Effector CD8-positive, alpha-beta T cell (primary cell): Measurements from ENCODE around the gene FGF11.

Source experiments
- DNase-seq: peaks from one replicate; lab custom pipeline; 2025; lab: John Stamatoyannopoulos, UW

FGF11 gene

GRCh38 chr17:7429722-7430121 is 9.6 kb upstream of the FGF11 start:
- no peak for DNase-seq

GRCh38 chr17:7431231-7431630 is 8.1 kb upstream of the FGF11 start:
- no peak for DNase-seq

GRCh38 chr17:7432296-7432695 is 7.0 kb upstream of the FGF11 start:
- no peak for DNase-seq

GRCh38 chr17:7435676-7436555 is 3.4 kb upstream of the FGF11 start:
- DNase-seq = peak; percentile 43

- DNase-seq = peak; percentile 54
These were observed 2.5 kb upstream of the FGF11 start for GRCh38 chr17:7436556-7437368.

- DNase-seq = no peak
These were observed 1.9 kb upstream of the FGF11 start for GRCh38 chr17:7437369-7437863.

GRCh38 chr17:7437950-7438614 is 1.2 kb upstream of the FGF11 start:
- DNase-seq = peak; percentile 45

GRCh38 chr17:7438656-7439460 is 454 bp upstream of the FGF11 start:
- no peak for DNase-seq

- DNase-seq = peak; percentile 26
These were observed 961 bp downstream of the FGF11 start for GRCh38 chr17:7440113-7440833.

- DNase-seq = no peak
These were observed 1.5 kb downstream of the FGF11 start for GRCh38 chr17:7440834-7441195.

- no peak for DNase-seq
These were observed 2.0 kb downstream of the FGF11 start for GRCh38 chr17:7441266-7441665.

GRCh38 chr17:7442142-7442541 is 2.8 kb downstream of the FGF11 start:
- no peak for DNase-seq

GRCh38 chr17:7443499-7444485 is 4.5 kb downstream of the FGF11 start:
- DNase-seq = no peak

- no peak for DNase-seq
These were observed 5.6 kb downstream of the FGF11 start, which contains the start of gene CHRNB1 for GRCh38 chr17:7444682-7445618. Gene CHRNB1 (plus strand): TSS chr17:7445061. CDS start chr17:7445128, 67 bp downstream.

- no peak for DNase-seq
These were observed 6.3 kb downstream of the FGF11 start for GRCh38 chr17:7445619-7445968.

- no peak for DNase-seq
These were observed 9.1 kb downstream of the FGF11 start for GRCh38 chr17:7448461-7448860.

GRCh38 chr17:7459961-7460545 is 20.7 kb downstream of the FGF11 start:
- DNase-seq = no peak
